CD4-positive, alpha-beta T cell treated with Interferon gamma for 1 hour (primary cell): ENCODE measurements around the gene FGF16.
"Not testable (repeated sequence)": the region's sequence is repeated elsewhere in the genome, so short reads cannot be mapped to it uniquely, and the experiment has no call there.

ENCODE experiments used
- DNase-seq: peaks from one replicate; pipeline ENCODE4 v3.0.0-alpha.2; 2020

FGF16 gene

DNA sequence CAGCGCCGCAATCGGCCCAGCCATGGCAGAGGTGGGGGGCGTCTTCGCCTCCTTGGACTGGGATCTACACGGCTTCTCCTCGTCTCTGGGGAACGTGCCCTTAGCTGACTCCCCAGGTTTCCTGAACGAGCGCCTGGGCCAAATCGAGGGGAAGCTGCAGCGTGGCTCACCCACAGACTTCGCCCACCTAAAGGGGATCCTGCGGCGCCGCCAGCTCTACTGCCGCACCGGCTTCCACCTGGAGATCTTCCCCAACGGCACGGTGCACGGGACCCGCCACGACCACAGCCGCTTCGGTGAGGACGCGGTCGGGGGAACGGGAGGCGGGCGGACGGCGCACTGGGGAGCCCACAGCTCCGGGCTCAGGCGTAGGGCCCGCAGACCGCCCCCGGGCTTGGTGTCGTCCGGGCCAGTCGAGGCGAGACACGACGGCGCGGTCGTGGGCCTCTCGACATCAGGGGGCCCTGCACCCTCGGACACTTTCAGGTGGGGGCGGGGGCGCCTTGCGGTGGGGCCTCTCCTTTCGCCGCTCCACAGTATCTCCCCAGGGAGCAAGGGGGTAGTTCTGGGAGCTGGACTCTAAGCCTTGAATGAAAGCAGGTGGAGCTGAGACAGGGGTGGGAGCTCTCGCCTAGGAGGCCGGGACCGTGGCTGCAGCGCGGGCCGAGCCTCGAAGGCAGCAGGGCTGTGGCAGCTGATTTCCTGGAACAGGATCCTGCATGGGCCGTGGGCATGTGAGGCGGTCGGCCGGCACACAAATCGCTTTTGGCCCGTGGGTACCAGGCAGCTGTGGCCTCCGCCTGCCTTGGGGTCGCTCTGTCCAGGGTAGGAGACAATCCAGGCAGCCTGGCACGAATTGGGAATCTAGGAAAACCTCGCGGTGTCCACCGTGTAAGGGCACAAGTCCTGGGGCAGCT is 722 bp downstream of the FGF16 start:
- DNase-seq: no peak

DNA sequence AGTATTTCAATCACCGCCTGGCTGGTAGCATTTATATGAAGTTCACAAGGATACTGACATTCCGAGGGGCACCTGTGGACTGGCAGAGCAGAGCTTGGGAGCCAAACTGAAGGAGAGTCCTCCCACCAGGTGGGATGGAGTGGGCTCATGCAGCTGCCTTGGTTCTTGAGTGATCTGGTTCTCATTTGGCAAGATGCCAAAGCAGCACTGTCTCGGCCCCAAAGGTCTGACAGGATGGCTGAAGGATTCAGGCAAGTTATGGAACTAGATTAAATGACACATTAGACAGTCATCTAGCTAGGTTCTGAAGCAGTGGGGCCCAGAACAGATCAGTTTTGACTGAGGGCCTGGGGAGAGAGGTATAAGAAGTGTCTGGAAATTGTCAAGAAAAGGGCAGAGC is 3.2 kb downstream of the FGF16 start:
- DNase-seq: no peak

DNA sequence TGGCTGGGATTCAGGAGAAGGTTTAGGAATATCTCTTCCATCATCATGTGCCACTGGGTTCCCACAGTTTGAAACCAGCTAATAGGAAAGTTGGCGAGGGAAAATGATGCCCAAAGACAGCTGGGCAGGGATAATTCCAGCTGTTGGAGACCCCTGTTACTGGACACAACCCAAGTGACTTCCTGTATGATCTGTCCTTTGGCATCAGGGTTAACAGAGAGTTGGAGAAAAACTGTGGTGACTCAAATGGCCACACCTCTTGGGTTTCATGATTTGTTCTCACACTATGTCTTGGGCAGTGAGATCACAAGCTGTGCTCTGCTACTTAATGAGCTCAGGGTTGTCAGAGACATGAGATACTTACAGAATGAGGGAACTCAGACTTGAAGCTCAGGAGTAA is 3.8 kb downstream of the FGF16 start:
- no peak for DNase-seq

DNA sequence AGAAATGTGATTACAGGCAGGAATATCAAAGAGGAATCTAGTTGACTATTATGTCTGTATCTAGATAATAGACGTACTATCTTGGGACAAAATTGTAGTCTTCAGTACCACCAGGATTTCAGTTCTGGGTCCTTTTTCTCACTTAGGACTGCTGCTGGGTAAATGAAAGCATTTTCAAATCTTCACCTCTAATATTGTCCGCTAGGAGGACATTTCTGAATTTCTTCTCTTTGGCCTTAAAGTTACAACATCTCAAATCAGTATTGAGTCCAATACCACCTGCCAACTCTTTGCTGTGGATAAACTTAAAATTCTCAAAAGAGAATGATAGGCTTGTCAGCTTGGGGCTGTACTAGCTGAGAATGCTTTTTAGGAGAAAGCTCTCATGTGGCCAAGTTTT is 6.0 kb downstream of the FGF16 start:
- no peak for DNase-seq

DNA sequence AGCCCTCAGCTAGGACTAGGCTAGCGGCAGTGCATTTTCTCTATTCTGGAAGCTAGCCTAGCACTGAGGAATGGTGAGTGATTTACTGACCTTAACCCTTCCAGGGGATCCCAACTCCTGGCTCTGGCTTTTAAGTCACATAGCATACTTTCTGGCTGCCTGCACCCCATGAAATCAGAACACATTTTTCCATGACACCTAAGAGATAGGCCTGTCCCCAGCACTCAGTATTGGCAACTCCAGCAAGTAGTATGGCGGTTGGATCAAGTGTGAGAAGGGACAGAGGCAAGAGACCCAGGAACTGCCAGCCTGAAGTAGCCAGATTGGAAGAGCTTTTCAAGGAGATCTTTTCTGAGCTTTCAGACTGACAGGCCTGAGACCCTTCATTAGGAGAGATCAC is 8.2 kb downstream of the FGF16 start:
- DNase-seq: no peak

DNA sequence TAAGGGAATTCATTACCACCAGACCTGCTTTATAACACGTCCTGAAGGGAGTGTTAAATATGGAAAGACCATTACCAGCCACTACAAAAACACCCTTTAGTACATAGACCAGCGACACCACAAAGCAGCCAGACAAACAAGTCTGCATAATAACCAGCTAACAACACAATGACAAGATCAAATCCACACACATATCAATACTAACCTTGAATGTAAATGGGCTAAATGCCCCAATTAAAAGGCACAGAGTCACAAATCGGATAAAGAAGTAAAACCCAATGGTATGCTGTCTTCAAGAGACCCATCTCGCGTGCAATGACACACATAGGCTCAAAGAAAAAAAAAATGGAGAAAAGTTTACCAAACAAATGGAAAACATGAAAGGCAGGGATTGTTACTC is 36.9 kb downstream of the FGF16 start:
- DNase-seq: no peak

DNA sequence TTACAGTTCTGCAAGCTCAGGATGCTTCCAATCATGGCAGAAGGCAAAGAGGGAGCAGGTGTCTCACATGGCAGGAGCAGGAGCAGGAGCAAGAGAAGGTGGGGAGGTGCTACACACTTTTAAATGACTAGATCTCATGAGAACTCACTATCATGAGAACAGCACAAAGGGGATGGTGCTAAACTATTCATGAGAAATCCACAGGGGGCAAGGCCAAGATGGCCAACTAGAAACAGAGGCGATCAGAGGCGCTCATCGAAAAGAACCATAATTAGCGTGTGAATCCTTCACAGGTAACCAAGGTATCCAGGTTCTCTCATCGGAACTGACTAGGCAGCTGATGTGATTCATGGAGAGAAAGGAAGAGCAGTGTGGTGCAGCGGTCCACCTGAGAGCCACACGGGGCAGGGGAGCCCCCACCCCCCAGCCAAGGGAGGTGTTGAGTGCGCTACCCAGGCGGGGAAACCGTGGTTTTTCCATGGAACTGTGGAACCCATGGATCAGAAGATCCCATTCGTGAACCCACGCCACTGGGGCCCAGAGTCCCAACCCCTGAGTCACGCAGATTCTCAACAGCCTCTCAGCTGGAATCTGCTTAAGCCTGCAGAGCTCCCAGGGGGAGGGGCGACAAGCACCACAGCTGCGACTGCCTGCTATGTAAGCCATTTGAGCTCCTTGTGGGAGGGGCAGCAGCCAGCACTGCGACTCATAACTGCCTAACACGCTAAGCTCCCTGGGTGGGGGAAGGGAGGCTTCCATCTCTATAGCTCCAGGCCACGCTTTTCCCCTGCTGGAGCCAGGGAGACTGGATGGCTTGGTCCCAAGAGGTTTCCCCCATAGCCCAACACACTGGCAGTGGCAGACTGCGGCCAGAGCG is 46.7 kb downstream of the FGF16 start:
- DNase-seq: no peak

DNA sequence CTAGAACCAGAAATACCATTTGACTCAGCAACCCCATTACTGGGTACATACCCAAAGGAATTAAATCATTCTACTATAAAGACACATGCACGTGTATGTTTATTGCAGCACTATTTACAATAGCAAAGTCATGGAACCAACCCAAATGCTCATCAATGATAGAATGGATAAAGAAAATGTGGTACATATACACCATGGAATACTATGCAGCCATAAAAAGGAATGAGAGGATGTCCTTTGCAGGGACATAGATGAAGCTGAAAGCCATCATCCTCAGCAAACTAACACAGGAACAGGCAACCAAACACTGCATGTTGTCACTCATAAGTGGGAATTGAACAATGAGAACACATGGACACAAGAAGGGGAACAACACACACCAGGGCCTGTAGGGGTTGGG is 53.0 kb downstream of the FGF16 start:
- not testable (repeated sequence) for DNase-seq

DNA sequence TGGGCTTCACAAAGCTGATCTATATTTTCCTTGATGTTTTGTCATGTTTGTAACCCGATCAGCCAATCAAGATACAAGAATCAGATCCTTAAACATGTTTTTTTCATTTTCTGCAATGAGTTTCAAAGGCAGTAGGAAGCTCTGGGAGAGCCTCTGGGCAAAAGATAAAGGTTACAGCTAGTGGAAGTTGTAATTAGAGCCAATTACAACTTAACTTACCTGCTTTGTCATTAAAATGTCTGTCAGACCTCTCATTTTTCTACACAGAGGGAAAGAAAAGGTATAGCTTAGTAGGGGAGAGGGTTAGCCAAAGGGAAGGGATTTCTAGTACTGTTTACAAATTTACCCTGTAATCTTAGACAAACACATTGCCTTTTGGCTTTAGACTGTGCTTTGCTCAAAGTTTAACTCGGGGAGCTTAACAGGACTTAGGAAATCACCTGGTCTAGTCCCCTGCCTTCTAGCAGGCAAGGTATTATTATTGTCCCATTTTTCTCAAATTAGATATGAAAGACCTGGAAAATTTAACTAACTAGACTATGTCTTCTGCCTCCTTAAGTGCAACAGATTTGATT is 55.8 kb downstream of the FGF16 start:
- no peak for DNase-seq

DNA sequence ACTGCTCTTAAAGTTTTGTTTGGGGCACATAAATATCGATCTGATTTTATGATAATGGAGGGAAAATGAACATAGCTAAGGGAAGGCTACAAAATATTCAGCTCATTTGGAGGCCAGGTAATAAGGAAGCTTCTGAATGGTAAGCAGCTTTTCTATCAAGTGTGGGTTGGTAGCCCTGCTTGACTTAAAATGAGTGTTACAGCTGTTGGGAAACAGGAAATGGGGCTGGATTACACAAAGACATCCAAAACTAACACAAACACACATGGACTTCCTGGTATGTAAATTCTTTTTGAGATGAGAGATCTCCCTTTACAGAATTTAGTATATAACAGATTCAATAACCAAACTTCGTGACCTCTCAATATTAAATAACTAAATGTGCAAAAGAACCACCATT is 58.0 kb downstream of the FGF16 start:
- no peak for DNase-seq
